Mucosa of descending colon (tissue), 3 donors: ENCODE measurements around the gene ETFB. TPM values are rescaled to one million over a fixed set of nuclear protein-coding genes. Genes with fewer than 3 reads are reported as not detected.

Experiments
- ATAC-seq: fragments of 200-7000 bp; cut with Tn5 transposase; one replicate; pipeline ENCODE4 v1.9.1; 2020; ENCODE audit warnings: mild to moderate bottlenecking, moderate library complexity
- DNase-seq, 3 donors: peaks; one replicate each; pipeline ENCODE4 v3.0.0-alpha.2; 2020
- H3K36me3 ChIP-seq: fragments of 200-600 bp; one replicate; pipeline ENCODE4 v1.8.0; 2021; ENCODE audit warnings: low read depth, mild to moderate bottlenecking
- H3K4me1 ChIP-seq: fragments of 200-600 bp; one replicate; pipeline ENCODE4 v1.8.0; 2021; ENCODE audit warnings: low read depth, mild to moderate bottlenecking
- H3K4me3 ChIP-seq: fragments of 200-600 bp; one replicate; pipeline ENCODE4 v1.8.0; 2021; ENCODE audit warnings: mild to moderate bottlenecking
- H3K9me3 ChIP-seq: fragments of 200-600 bp; one replicate; pipeline ENCODE4 v1.8.0; 2021; ENCODE audit warnings: mild to moderate bottlenecking
- CTCF ChIP-seq: fragments of 200-600 bp; IDR thresholded peaks from one replicate; pipeline ENCODE4 v1.8.0; 2022; ENCODE audit warnings: antibody characterized with exemption, mild to moderate bottlenecking
- intact Hi-C, 2 donors: fragments of 100-400 bp; cut with DNase I in 1 of 2; cut with micrococcal nuclease in 1 of 2; formaldehyde crosslinking; loops; one replicate each; pipeline versions ENCODE4 v1.11.0 to v1.11.1; 2022; cut with DNase I, micrococcal nuclease
- total RNA-seq, 3 donors: library from RNA; stranded (reverse); fragmentation: NEBNext Ultra II Directional in 2 of 3; extraction: Animal tissue kit (Norgen Biotek cat#: 25700) in 2 of 3; gene quantifications; one replicate each; pipeline versions ENCODE4 v1.2.1 to v1.2.4, GENCODE V29; 2021 to 2023
- donor health status: DM: no; HTN: no; CAD: no; lungs with moderate emphysema.
- donor health status: DM: no; HTN: no; CAD: no.
- donor health status: DM: no; HTN: yes; CAD: no.

Gene ETFB
- total RNA-seq, 3 donors from 2014 or later: 113 to 154 (median 130) TPM

GRCh38 chr19:51366389-51367254 is 434 bp upstream of the ETFB start:
- intact Hi-C loops: no loop called here
- no peaks in the 10 kb centered on the region for H3K9me3 ChIP-seq
- no peaks in the 10 kb centered on the region for H3K36me3 ChIP-seq
- no peak for TF ChIP-seq CTCF
- DNase-seq (peak; percentile 97 to 99 (median 97)), ATAC-seq (peak; percentile 81)
- peaks cover 30% of the 10 kb centered on the region for H3K4me1 ChIP-seq
- H3K4me3 ChIP-seq: peak overlapping the region; percentile 45

- peak in 2 of 3 donors; percentile 49 to 55 for DNase-seq
- peak overlapping the region; percentile 45 for H3K4me3 ChIP-seq
- peaks cover 30% of the 10 kb centered on the region for H3K4me1 ChIP-seq
- TF ChIP-seq CTCF: no peak
- H3K36me3 ChIP-seq: no peaks in the 10 kb centered on the region
- ATAC-seq: no peak
- no peaks in the 10 kb centered on the region for H3K9me3 ChIP-seq
- intact Hi-C loops: no loop called here
Measured at GRCh38 chr19:51365211-51365964, 800 bp downstream of the ETFB start.

- Histone ChIP-seq H3K4me1 (peaks cover 30% of the 10 kb centered on the region), H3K4me3 (no peak overlapping the region), H3K9me3 (no peaks in the 10 kb centered on the region), H3K36me3 (no peaks in the 10 kb centered on the region)
- DNase-seq: no peak
- no peak for TF ChIP-seq CTCF
- intact Hi-C loops: no loop called here
- ATAC-seq: no peak
Measured at GRCh38 chr19:51364200-51365106, 1.7 kb downstream of the ETFB start.

- H3K9me3 ChIP-seq: no peaks in the 10 kb centered on the region
- H3K4me1 ChIP-seq: peaks cover 24% of the 10 kb centered on the region
- intact Hi-C loops: no loop called here
- H3K36me3 ChIP-seq: no peaks in the 10 kb centered on the region
- DNase-seq: no peak
- no peak for ATAC-seq
- TF ChIP-seq CTCF: no peak
- H3K4me3 ChIP-seq: no peak overlapping the region
Measured at GRCh38 chr19:51361239-51361638, 4.9 kb downstream of the ETFB start.

- no peaks in the 10 kb centered on the region for H3K9me3 ChIP-seq
- peaks cover 16% of the 10 kb centered on the region for H3K4me1 ChIP-seq
- DNase-seq (no peak), ATAC-seq (no peak)
- H3K36me3 ChIP-seq: no peaks in the 10 kb centered on the region
- intact Hi-C loops: no loop called here
- no peak overlapping the region for H3K4me3 ChIP-seq
- TF ChIP-seq CTCF: no peak
Measured at GRCh38 chr19:51359294-51359693, 6.9 kb downstream of the ETFB start.
